SK-N-SH treated with all-trans-retinoic acid at 6 μM for 48 hours (cell line): ENCODE results near the gene PDE9A.

ENCODE experiments used
- ARNTL ChIP-seq: fragments of 450-650 bp; formaldehyde crosslinking; IDR thresholded peaks from 2 replicates; pipeline ENCODE4 v1.5.0; 2020; ENCODE audit warnings: low read depth, mild to moderate bottlenecking, moderate library complexity, borderline replicate concordance
- BACH2 ChIP-seq: fragments of 250-450 bp; sonication (Bioruptor Pico); IDR thresholded peaks from 2 replicates; pipeline ENCODE4 v1.9.0; 2021; ENCODE audit warnings: mild to moderate bottlenecking, borderline replicate concordance
- CREB5 ChIP-seq: fragments of 250-450 bp; sonication (Bioruptor Pico); IDR thresholded peaks from 2 replicates; pipeline ENCODE4 v1.5.1; 2020; ENCODE audit warnings: low read depth, mild to moderate bottlenecking, moderate library complexity
- OSR1 ChIP-seq: fragments of 250-450 bp; sonication (Bioruptor Pico); IDR thresholded peaks from 2 replicates; pipeline ENCODE4 v1.8.0; 2022; ENCODE audit warnings: moderate library complexity, mild to moderate bottlenecking, inconsistent platforms
- PATZ1 ChIP-seq: fragments of 250-450 bp; sonication (Bioruptor Pico); IDR thresholded peaks from 2 replicates; pipeline ENCODE4 v1.8.0; 2020; ENCODE audit warnings: mild to moderate bottlenecking, moderate library complexity, borderline replicate concordance
- POU6F1 ChIP-seq: fragments of 250-450 bp; sonication (Bioruptor Pico); IDR thresholded peaks from 2 replicates; pipeline ENCODE4 v1.8.0; 2021; ENCODE audit warnings: low read depth, mild to moderate bottlenecking, moderate library complexity, borderline replicate concordance
- RARB ChIP-seq: fragments of 250-450 bp; sonication (Bioruptor Pico); IDR thresholded peaks from 2 replicates; pipeline ENCODE4 v1.8.0; 2021; ENCODE audit warnings: mild to moderate bottlenecking, moderate library complexity
- TCF4 ChIP-seq: fragments of 250-450 bp; sonication (Bioruptor Pico); IDR thresholded peaks from 2 replicates; pipeline ENCODE4 v1.8.0; 2021; ENCODE audit warnings: mild to moderate bottlenecking, moderate library complexity, borderline replicate concordance
- TSHZ2 ChIP-seq: fragments of 250-450 bp; sonication (Bioruptor Pico); IDR thresholded peaks from 2 replicates; pipeline ENCODE4 v1.5.0; 2020; ENCODE audit warnings: mild to moderate bottlenecking, moderate library complexity
- ZC3H10 ChIP-seq: fragments of 250-450 bp; sonication (Bioruptor Pico); IDR thresholded peaks from 2 replicates; pipeline ENCODE4 v1.5.1; 2021; ENCODE audit warnings: mild to moderate bottlenecking, moderate library complexity
- ZFP30 ChIP-seq: fragments of 450-650 bp; formaldehyde crosslinking; IDR thresholded peaks from 2 replicates; pipeline ENCODE4 v1.5.0; 2022; ENCODE audit warnings: mild to moderate bottlenecking, moderate library complexity
- ZNF8 ChIP-seq: fragments of 450-650 bp; formaldehyde crosslinking; IDR thresholded peaks from 2 replicates; pipeline ENCODE4 v1.5.0; 2020; ENCODE audit warnings: mild to moderate bottlenecking, moderate library complexity

GRCh38 chr21:42758721-42759593 lies 105.5 kb downstream of the PDE9A start:
- TF ChIP-seq ARNTL (CRISPR knock-in tag), result no peak
- TF ChIP-seq ZNF8 (CRISPR knock-in tag), result no peak
- TF ChIP-seq RARB (CRISPR knock-in tag), result no peak
- TF ChIP-seq PATZ1, result no peak
- no peak for TF ChIP-seq TSHZ2 (CRISPR knock-in tag)
- TF ChIP-seq POU6F1, result no peak
- TF ChIP-seq ZFP30 (CRISPR knock-in tag), result no peak
- TF ChIP-seq TCF4 (CRISPR knock-in tag), result no peak
- TF ChIP-seq ZC3H10 (CRISPR knock-in tag), result no peak
- TF ChIP-seq CREB5 (CRISPR knock-in tag), result no peak
- no peak for TF ChIP-seq OSR1 (CRISPR knock-in tag)
- TF ChIP-seq BACH2, result no peak
